OCI-M2 (cell line): ENCODE data around the gene HSF2BP.
"Not testable (repeated sequence)": the region's sequence is repeated elsewhere in the genome, so short reads cannot be mapped to it uniquely, and the experiment has no call there.

Experiments
- DNase-seq: peaks from one replicate; lab custom pipeline; 2025; ENCODE audit not compliant: unreplicated experiment; lab: John Stamatoyannopoulos, UW

The HSF2BP gene

DNA sequence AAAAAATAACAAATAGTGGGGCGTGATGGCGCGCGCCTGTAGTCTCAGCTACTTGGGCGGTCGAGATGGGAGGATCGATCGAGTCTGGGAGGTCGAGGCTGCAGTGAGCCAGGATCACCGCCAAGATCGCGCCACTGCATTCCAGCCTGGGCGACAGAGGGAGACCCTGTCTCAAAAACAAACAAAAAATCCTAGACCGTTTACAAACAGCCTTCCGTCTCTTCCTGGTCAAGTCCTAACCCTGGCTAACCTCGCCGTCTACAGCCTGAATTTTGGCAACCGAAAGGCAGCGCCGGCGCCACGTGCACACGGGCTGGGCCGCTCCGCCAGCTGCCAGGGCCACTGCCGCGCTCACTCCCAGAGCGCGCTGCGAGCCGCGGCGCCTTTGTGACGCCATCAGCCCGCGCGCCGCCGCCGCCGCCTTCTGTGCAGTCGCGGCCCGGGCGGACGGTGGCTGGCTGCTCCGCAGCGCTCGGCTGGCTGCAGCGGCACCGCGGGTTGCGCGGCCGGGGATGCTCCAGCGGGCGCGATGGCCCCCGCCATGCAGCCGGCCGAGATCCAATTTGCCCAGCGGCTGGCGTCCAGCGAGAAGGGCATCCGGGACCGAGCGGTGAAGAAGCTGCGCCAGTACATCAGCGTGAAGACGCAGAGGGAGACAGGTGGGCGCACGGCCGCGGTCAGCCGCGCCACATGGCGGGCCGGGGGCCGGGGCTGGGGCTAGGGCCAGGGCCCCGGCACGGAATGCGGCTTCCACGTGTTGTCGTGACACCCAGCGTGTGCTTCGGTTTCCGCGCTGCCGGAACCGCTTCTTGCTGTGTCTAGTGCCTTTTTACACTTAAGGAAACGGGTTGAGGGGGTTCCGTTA lies at the start of gene HSF2BP, which contains the start of gene RRP1B:
Gene HSF2BP, minus strand, starts transcription at position 353 of the 865 bp plus-strand sequence. CDS start 1,392 bp downstream, outside the sequence.
Gene RRP1B, plus strand, starts transcription at position 425 of the 865 bp plus-strand sequence. Its CDS starts 105 bp downstream, at position 530.
- DNase-seq, result peak; percentile 98

DNA sequence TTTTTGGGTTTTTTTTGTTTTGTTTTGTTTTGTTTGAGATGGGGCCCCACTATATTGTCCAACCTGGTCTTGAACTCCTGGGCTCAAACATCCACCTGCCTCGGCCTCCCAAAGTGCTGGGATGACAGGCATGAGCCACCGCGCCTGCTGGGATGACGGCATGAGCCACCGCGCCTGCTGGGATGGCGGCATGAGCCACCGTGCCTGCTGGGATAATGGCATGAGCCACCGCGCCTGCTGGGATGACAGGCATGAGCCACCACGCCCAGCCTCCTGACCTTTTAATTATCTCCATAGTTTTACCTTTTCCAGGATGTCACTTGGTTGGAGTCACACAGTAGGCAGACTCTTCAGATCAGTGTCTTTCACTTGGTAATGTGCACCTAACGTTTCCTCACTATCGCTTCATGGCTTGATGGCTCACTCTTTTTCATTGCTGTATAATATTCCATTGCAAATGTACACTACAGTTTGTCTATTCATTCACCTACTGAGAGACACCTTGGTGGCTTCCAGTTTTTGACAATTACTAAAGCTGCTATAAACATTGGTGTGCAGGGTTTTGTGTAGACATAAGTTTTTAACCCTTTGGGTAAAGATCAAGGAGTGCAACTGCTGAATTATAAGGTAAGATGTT lies 49.6 kb upstream of the HSF2BP start:
- no peak for DNase-seq

DNA sequence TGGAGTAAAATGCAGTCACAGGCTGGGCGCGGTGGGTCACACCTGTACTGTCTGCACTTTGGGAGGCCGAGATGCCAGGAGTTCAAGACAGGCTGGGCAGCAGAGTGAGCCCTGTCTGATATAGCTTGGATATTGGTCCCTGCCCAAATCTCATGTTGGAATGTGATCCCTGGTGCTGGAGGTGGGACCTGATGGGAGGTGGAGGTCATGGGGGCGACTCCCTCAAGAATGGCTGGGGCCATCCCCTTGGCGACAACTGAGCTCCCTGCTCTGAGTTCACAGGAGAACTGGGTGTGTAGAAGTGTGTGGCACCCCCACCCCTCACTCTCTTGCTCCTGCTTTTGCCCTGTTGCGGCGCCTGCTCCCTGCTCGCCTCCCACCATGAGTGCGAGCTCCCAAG lies 48.2 kb upstream of the HSF2BP start:
- no peak for DNase-seq

DNA sequence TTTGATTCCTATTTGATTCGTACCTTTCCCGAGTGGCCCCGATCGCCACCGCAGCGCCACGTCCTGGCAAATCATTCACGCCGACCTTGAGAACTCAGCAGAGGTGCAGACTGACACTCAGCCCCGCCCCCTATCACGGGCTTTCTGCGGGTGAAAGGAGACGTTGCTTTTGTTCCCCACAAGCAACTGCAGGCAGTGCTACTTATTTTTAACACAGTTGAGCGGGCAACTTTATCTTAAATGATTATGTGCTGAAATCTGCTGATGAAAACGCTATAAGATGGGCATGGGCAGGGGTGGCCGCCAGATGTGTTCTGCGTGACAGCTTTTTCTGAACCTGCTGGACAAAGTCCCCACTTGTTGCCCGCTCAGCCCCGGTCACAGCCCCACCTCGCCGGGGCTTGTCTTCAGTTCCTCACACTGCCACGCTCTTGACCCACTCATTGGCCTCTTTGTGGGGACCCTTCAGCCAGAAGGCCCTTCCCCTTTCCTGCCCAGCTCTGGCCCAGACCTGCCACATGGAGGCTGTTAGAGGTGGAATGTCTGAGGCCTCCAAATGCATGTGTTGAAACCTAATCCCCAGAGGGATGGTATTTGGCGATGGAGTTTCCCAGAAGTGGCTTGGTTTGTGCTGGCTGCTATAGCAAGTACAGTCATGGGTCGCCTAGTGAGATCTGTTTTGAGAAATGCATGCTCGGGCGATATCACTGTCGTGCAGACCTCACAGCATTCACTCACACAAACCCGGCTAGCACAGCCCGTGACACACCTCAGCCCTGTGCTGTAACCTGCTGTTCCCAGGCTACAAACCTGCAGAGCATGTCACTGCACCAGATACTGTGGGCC lies 44.0 kb upstream of the HSF2BP start:
- DNase-seq, result no peak

DNA sequence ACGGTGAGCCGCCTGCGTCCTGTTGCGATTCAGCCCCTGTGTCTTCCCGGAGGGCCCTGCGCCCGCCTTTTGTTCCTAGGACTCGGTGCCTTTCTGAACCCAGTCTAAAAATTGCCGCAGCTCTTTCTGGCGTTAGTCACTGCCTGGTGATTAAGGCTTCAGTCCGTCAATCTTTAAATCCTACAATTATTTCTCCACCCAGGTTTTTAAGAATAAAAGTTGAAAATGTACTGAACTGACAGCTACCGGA lies 43.4 kb upstream of the HSF2BP start:
- DNase-seq, result no peak

DNA sequence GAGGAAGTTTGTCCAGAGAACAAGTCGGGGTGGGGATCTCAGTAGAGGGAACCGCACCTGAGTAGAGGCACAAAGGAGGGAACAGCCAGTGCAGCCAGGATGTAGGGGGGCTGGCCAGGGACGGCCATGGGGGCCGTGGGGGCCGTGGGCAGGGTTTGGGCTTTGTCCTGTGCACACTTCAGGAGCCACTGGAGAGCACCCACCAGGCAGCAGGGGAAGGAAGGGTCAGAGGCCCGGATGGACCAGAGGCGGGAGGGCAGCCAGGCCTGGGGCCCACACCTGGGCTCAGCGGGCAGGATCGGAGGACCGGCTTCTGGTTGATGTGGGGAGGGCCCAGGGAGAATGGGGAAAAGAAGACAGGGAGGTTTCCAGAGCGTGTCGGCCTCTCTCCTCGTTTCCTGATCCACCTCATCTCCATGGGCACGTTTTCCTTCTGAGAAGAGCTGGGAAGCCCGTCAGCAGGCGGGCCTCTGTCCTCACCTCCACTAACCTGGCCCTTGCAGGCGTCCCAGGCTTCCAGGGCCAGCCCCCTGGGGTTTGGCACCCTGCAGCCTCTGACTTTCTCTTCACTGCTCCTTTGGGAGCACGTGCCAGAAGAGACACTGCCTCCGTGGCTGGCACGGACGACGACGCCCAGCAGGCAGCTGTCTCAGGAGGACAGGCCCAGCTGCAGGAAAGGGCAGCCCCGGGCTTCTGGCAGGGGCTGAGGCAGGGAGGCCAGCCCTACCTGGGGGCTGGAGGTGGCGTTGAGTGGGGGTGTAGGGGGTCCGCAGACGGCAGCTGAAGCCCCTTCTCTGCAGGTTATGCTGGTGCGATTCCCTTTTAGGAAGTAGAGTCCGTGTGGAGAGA lies 42.9 kb upstream of the HSF2BP start:
- no peak for DNase-seq

DNA sequence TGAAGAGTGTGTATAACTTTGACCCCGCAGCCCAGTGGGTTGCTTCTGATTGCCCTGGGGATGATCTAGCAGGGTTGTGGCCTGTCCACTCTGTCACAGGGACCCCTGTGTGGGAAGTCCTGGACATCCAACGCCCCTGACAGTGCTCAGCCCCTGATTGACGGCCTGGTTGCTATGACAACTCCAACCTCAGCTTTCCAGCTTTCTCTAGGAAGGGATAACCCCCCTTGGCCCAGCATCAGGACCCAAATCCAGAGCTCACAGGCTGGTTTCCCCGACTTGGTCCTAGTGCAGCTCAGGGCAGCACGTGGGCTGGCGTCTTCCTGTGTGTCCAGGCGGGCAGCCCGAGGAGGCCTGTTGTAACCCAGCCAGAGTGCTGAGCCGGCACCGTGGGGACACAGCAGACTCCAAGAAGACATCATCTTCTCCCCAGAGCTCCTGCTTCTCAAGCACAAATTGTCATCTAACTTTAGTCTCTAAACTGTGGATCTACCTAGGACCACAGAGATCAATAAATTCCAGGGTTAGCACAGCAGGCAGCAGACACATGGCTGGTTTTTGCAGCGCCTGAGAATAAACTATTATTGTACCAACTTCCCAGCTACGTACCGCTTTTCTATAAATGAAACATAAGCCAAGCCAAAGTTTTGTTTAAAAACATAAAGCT lies 40.8 kb upstream of the HSF2BP start:
- DNase-seq, result no peak

DNA sequence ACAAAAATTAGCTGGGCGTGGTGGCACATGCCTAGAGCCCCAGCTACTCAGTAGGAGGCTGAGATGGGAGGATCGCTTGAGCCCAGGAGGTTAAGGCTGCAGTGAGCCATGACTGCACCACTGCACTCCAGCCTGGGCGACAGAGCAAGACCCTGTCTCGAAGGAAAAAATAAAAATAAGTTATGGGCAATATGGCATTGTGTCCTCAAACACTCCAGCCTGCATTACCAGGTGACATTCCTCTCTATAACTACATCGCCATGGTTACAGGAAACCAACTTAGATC lies 40.1 kb upstream of the HSF2BP start:
- DNase-seq, result not testable (repeated sequence)

DNA sequence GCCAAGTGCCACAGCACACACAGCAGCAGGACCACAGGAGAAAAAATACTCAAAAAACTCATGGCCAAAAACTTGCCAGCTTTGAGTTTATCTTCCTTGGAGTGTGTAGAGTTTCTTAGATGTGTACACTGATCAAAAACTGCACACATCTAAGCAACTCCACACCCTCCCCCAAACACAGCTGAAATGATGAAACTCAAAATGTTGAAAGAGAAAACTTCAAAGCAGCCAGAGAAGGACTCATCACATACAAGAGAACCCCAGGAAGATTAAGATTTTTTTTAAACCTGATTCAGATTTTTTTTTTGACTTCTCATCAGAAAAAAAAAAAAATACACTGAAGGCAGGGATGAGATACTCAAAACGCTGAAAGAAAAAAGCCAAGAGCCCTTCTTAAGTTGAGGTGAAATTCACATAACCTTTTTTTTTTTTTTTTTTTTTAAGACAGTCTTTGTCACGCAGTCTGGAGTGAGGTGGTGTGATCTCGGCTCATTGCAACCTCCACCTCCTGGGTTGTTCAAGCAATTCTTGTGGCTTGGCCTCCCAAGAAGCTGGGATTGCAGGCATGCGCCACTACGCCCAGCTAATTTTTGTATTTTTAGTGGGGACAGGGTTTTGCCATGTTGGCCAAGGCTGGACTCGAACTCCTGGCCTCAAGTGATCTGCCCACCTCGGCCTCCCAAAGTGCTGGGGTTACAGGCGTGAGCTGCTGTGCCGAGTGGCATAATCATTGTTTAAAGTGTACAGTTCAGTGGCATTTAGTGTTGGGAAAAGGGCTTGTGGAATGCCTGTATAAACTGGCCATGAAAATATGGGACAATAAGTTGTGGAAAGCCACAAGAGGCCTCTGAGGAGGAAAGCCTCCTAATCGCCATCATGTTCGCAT lies 38.7 kb upstream of the HSF2BP start:
- no peak for DNase-seq

DNA sequence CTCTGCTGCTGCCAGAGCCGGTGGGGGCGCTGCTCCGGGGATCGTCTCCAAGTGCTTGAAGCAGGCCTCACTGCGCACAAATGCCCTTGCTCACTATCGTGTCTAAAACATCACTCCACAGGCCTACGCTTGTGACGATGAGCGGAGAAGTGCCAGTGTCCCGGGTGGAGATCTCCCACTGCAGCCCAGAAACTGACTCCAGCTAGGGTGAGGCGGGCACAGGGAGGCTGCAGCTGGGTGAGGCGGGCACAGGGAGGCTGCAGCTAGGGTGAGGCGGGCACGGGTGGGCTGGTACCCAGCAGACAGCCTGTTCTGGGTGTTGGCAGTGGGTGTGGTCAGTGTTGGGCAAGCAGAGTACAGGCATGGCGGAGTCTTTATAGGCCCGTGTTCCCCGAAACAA lies 36.9 kb upstream of the HSF2BP start:
- DNase-seq, result no peak

DNA sequence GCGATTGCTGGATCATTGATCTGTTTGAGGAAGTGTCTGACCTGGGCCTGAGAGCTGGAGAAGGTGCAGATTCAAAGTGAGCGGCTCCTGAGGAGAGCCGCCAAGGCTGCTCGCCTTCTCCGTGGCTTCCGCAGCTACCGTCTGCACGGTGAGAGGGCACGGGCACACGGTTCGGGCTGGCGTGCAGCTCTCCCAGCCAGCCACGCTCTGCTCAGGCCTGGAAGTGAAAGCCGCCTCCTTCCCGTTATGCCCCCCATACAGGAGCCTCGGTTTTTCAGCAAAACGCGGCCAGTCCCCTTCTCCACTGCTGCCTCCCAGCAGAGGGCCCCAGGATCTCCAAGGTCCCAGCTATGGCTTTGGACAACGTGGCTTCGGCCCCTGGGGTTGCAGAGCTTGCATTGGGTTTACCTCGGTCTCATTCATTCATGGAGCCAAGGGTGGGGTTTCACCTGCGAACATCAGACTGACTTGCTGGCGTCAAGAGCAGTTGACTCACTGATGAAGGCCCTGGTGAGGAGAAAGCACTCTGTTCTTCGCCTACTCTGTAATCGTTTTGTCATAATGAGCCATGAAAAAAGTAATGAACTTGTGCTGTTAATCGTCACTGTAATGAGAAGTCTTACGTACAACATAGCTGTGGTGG lies 35.3 kb upstream of the HSF2BP start:
- DNase-seq, result no peak

DNA sequence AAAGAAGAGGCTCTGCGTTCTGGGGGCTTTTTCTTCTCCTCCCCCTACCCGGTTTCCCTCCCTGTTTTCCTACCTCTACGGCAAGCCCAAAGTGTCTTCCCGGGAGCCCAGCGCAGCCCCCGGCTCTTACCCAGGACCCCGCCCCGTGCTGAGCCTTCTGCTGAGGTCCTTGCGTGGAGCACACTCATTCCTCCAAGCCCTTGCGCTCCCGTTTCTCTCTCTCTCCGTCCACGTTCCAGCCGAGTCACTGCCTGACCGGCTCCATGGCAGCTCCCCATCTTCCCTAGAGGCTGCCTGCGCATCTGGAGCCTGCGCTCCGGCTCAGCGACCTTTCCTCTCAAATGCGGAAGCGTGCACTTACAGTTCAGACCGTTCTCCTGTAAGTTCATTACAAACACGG lies 34.7 kb upstream of the HSF2BP start:
- DNase-seq, result no peak

DNA sequence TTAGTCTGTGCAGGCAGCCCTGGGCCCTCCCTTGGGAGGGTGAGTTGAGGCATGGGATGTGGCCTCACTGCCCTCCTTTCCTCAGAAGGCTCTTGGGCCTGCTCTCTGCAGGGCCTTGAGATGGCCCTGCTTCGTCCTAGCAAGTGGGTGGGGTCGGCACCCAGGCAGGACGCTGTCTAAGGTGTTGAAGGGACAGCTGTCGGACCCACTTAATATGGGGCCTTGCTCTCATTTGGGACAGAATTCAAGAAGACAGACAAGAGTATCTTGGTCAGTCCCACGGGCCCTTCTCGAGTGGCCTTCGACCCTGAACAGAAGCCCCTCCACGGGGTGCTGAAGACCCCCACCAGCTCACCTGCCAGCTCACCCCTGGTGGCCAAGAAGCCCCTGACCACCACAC lies 33.7 kb upstream of the HSF2BP start:
- no peak for DNase-seq

DNA sequence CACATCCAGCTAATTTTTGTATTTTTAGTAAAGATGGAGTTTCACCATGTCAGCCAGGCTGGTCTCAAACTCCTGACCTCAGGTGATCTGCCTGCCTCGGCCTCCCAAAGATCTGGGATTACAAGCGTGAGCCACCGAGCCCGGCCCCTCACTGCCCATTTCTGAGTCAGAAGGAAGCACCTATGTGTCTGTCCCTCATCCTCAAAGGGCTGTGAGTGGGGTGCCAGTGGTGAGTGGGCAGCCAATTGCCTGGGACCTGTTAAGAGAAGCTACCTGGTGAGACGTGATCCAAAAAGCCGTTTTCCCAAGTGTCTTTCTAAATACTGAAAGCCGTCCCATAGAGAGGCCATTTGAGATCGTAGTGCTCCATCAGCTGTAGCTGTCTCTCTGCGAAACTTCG lies 32.5 kb upstream of the HSF2BP start:
- DNase-seq, result no peak

DNA sequence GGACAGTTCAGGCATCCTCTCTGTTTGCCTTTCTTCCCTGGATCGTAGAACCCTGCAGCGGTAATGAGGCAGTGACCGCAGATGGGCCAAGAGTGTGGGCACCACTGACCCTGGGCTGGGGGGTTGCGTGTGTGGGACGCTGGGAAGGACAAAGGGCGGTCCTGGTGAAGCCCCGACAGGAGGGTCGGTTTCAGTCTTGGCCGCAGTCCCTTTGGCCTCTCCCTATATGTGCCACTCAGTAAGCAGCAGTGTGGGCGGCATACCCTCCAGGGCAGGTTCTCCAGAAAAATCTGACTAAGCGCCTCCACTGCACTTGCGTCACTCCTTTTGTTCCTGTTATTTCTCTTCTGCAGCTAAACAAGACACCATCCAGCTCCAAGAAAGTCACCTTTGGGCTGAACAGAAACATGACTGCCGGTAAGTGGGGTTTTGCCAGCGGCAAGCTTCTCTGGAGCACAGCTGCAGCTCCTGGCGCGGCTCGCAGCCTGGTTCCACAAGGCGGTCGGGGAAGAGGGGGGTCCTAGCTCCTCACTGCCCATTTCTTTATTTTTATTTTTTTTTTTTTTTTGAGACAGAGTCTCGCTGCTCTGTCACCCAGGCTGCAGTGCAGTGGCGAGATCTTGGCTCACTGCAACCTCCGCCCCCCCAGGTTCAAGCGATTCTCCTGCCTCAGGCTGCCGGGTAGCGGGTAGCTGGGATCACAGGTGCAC lies 32.0 kb upstream of the HSF2BP start:
- no peak for DNase-seq

DNA sequence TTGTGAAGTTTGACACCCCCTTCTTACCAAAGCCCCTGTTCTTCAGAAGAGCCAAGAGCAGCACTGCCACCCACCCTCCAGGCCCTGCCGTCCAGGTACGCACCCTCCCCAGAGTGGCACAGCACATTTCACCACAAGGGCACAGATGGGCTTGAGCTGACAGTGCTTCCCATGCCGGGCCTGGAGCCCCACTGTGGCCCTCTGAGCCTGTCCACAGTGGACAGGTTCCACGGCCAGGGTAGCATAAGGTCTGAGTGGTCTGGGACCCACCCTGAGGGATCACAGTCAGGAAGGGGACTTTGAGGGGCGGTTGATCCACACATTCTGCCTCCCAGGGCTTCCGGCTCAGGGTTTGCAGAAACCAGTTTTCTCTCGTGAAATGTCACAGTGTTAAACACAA lies 31.1 kb upstream of the HSF2BP start:
- DNase-seq, result no peak

DNA sequence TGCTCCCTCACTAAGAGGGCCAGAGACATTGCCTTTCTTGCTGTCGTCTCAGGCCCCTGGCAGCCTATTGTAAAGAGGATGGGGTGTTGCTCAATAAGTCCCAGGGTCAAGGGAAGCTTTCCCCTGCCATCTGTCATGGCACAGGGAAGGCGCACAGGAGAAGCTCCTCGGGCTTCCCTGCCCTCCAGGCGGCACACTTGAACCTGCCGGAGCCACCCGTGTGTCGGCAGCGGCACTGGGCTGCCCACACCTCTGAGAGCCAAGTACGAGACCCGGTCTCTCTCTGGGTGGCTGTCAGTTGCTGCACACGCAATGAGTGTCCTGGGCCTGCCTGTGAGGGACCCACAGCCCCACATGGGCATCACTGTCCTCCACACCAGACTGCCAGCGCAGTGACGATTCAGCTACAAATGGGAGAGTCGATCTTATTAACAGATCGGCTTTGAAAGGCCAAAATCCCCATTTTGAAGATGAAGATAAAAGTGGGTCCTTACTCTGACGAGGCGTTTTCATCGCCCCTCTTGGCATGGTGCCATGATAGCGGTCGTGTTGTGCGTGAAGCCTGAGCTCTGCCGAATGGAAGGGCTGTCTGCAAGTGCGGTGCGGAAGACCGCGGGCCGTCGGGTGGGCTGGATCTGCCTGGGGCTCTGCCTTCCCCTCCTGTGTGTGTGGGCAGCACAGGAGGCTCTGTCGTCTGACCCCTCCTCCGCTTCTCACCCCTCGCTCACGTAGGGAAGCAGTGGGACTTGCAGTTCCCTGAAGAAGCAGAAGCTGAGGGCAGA lies 30.5 kb upstream of the HSF2BP start:
- DNase-seq, result no peak

DNA sequence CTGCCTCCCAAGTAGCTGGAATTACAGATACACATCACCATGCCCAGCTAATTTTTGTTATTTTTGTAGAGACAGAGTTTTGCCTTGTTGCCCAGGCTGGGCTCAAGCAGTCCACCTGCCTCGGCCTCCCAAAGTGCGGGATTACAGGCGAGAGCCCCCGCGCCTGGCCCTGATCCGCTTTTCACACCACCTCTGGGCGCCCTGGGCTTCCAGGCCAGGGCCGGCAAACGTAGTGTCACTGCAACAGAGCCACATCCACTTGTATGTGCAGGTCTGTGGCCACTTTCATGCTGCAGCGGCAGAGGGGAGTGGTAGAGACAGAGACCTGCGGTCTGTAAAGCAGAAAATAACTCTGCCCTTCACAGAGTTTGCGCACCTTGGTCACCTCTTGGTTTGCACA lies 29.6 kb upstream of the HSF2BP start:
- DNase-seq, result no peak
